Stimulated activated CD4-positive, alpha-beta T cell treated with anti-CD3 and anti-CD28 coated beads, Interleukin-12 subunit alpha, Interleukin-12 subunit beta, amount 100 ng/mL, for 24 hours (primary cell): ENCODE results near the gene VPS35L.
"Not testable (repeated sequence)": the region's sequence is repeated elsewhere in the genome, so short reads cannot be mapped to it uniquely, and the experiment has no call there.

Experiments
- DNase-seq, 2 experiments: peaks; one replicate each; pipeline ENCODE4 v3.0.0-alpha.2; 2020; ENCODE audit warnings: low read depth in 2 of 2

Gene VPS35L

GRCh38 chr16:19654147-19654546 lies 98.6 kb downstream of the VPS35L start:
- DNase-seq, result no peak

DNA sequence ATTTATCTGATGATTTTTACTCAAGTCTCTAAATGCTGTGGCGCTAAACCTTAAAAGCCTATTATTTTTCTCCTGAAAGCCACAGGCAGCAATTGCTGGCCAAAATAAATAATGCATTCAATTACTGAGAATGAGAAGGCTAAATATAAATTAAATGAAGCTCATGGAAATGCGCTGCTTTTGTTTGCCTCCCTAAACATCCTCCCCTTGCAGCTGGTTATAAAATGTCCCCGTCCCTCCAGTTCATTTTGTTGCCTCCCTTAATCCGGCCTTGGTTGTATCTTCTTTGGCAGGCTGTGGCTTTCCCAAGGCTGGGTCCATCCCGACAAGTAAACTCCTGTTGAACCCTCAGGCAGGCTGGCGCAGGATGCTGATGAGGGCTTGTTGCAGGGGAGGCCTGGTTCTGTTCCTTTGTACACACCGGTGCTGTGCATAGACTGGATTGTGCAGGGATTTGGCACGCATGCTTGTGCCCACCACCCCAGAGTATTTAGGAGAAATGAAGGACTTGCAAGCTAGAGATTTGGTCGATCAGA lies 99.8 kb downstream of the VPS35L start:
- DNase-seq, result no peak

DNA sequence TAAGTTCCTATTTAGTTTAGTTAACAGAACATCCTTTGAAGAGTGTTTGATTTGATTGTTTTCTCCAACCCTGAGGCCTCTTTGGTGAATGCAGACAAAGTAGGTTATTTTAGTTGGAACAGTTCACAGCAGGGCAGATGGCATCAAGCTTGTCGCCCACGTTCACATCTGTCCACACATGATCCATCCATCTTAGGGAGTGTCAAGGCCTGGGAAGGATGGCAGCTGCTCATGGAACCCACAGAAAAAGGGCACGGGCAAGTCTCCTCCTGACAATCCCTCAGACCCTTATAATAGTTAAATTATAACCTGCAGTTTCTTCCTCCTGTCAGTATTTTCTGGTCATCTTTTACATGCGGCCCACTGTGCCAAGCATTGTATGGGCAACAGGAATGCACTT lies 102.3 kb downstream of the VPS35L start:
- no peak for DNase-seq

DNA sequence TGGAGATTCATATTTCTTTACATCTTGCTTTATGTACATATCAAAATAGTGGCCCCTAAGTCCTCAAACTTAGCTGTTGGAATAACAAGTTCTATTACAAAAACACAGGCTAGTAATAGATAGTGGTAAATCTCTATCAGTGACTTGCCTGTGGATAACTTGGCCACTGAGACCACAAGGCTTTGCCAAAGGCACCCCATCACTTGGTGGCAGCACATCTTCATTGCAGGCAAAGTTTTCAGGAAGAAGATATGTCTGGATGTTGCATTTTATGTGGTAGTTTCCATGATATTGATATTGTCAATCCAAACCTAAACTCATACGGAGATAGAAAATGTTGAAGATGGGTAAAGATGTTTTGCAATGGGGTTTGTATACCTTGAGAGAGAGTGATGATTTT lies 104.1 kb downstream of the VPS35L start:
- no peak for DNase-seq

- DNase-seq, result no peak
Measured at GRCh38 chr16:19660432-19660831, 104.9 kb downstream of the VPS35L start.

- DNase-seq, result no peak
Measured at GRCh38 chr16:19662351-19662750, 106.8 kb downstream of the VPS35L start.

DNA sequence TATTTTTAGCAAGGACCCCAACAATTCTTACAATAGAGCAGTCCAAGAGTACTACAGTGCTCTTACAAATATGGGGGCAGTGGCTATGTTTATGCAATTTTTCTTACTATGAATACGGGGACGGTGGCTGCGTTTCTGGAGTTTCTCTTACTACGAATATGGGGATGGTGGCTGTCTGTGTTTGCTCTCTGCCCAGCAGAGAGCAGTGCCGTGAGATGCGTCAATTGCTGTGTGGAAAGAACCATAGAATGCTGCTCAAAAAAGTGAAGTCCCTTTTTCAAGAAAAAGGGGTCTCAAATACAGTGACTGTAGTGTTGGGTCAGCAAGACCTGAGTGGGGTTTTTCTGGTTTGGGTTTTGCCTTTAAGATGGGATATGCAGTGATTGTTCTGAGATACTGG lies 108.7 kb downstream of the VPS35L start:
- no peak for DNase-seq

DNA sequence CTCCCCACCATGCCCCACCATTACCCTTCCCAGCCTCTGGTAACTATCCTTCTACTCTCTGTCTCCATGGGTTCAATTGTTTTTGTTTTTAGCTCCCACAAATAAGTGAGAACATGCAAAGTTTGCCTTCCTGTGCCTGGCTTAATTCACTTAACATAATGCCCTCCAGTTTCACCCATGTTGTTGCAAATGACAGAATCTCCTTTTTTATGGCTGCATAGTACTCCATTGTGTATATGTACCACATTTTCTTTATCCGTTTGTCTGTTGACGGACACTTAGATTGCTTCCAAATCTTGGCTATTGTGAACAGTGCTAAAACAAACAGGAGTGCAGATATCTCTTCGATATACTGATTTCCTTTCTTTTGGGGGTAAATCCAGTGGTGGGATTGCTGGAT lies 109.8 kb downstream of the VPS35L start:
- DNase-seq, result not testable (repeated sequence)

- no peak for DNase-seq
Measured at GRCh38 chr16:19666477-19666876, 111.0 kb downstream of the VPS35L start.

DNA sequence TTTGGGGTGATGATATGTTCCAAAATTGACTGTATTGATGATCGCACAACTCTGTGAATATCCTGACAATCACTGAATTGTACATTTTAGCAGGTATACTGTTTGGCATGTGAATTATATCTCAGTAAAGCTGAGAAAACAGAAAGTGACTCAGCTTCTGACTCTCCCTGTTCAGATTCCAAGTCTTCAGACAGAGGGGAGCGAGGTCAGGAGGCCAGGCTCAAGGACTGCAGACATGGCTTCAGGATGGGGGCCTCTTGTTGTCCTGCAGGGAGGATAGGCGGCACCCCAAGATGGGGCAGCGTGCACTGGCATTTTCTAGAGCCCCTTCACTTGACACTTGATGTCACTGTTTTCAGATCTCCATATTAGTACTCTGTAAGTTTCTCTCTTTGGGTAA lies 116.9 kb downstream of the VPS35L start:
- DNase-seq, result no peak

DNA sequence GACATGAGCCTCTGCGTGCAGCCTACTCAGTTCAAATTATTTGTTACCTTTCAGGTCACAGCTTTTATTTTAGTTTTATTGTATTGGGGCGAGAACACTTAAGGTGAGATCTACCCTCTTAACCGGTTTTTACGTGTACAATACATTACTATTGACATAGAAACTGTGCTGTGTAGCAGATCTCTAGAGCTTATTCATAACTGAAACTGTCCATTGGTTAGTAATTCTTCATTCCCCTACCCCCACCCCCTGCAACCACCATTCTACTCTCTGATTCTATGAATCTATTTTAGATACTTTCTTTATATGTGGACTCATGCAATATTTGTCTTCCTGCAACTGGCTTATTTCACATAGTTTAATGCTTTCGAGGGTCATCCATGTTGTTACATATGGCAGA lies 119.0 kb downstream of the VPS35L start:
- DNase-seq, result no peak

- DNase-seq, result no peak
Measured at GRCh38 chr16:19677402-19677801, 121.9 kb downstream of the VPS35L start.

- DNase-seq, result no peak
Measured at GRCh38 chr16:19678804-19679203, 123.3 kb downstream of the VPS35L start.

GRCh38 chr16:19679281-19679680 lies 123.8 kb downstream of the VPS35L start:
- DNase-seq, result not testable (repeated sequence)

DNA sequence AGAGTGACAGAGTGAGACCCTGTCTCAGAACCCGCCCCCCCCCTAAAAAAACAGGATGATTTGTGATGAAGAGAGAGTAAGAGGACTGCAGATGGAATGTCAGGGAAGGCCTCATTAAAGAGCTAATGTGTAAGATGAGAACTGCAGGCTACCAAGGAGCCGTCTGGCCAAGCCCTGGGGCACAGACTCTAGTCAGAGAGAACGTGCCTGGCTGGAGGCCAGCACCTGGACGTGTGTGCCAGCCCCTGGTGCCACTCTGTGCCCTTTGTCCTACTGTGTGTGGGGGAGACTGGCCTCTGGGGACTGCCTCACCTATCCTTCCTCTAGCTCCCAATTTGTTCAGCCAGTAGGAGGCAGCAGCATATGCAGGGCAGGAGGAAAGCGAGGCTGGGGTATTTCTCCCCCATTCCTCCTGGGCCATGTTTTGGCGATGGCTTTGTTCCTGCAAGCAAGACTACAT lies 125.4 kb downstream of the VPS35L start:
- no peak for DNase-seq

GRCh38 chr16:19681637-19682036 lies 126.1 kb downstream of the VPS35L start:
- DNase-seq, result no peak

DNA sequence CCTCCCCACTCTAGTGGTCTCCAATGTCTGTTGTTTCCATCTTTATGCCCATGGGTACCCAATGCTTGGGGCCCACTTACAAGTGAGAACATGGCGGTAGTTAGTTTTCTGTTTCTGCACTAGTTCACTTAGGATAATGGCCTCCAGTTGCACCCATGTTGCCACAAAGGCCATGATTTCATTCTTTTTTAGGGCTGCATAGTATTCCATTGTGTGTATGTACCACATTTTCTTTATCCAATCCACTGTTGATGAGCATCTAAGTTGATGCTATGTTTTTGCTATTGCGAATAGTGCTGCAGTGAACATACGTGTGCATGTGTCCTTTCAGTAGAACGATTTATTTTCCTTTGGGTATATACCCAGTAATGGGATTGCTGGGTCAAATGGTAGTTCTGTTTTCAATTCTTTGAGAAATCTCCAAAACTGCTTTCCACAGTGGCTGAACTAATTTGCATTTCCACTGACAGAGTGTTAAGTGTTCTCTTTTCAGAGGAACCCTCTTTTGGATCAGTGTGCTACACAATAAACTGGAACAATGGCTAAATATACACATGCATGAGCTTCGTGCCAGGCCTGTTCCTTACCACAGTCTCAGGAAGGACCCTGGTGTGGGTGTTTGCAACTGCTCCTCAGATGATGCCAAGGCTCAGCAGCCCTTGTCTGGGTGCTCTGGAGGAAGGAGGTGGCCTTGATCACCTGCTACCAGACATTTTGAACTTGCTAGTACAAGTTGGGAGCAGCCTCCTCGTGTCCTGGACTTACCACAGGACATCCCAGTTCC lies 128.1 kb downstream of the VPS35L start:
- no peak for DNase-seq

- no peak for DNase-seq
Measured at GRCh38 chr16:19685176-19685575, 129.7 kb downstream of the VPS35L start.

DNA sequence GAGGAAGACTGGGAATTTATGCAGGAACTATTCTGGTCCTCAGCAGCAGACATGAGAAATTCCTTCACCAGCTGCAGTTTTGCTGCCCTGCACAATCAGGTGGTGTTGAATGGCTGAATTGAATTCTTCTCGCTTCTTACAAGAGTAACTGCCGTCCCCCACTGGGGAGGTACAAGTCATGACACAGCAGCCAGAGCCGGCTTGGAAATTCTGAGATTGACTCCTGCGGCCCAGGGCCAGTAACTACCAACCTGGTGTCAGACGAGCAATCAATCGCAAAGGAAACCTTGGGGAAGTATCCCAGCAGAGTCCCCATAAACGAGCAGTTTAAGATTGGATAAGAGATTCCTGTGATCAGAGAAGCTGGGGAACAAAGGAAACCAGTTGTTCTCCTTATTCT lies 131.8 kb downstream of the VPS35L start:
- DNase-seq, result no peak

DNA sequence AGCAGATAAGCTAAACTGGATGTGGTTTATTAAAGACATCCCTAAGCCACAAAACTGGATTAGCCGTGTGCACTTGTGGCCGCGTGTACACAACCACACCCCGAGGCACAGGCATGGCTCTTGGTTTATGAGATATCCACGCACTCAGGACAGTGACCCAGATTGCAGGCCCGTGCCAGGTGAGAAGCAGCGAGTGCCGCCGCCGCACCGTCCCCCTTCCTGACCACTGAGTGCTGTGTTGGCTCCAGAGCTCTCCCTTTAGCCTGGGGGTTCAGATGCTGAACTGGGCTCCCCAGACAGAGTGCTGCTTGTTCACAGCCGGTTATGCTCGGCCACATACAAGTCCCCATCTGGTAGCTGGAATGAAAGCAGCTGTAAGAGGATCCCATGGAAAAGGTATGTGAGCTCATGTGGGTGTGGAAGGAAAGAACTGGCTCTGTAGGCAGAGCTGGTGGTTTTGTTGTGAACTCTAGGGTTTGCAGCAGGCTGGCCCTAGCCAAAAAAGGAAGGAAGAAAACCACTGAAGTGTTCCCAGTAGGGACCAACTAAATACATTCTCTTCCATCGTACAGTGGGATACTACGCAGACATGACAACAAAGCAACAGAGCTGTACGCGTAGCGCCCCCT lies 133.0 kb downstream of the VPS35L start:
- DNase-seq, result no peak

GRCh38 chr16:19689342-19689741 lies 133.8 kb downstream of the VPS35L start:
- DNase-seq, result no peak

DNA sequence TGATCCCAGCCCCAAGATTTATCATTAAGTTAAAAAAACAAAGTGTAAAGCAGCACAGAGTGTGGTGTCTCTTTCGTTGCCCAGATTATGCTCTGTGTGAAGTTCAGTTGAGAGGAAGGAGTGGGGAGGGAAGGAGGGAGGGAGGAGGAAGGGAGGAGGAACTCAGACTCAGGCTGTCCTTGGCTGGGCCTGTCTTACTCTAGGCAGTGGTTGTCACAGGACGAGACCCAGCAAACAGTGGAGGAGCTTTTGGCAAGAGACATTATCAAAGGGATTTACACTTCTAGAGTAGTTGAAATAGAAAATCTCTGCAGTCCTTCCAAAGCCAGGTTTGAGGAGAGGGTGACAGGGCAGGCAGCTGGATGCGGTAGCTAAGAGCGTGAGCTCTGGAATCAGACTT lies 134.7 kb downstream of the VPS35L start:
- DNase-seq, result no peak

DNA sequence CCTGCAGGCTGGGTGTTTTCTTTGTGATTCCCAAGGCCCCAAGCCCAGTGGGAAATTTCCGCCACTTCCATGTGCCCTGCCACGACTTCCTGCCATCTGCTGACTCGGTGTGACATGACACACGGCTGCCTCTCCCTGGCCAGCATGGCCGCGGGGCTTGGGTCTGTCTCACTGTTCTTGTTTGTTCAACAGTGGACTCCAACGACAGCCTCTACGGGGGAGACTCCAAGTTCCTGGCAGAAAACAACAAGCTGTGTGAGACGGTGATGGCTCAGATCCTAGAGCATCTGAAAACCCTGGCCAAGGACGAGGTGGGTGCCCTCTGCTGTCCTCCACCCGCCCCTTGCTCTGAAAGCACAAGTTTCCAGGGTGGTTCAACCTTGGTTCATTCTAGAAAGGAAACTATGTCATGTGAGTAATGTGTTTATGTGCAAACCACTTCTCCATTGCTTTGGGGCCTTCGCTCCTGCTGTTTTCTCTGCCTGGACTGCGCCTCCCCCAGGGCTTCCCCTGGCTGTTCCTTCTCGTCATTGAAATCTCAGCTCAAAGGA lies 135.7 kb downstream of the VPS35L start:
- DNase-seq, result no peak
